Urinary bladder (tissue), 4 donors: ENCODE measurements around the gene APP. TPM values are rescaled to one million over a fixed set of nuclear protein-coding genes. Genes with fewer than 3 reads are reported as not detected.
"Not testable (repeated sequence)": the region's sequence is repeated elsewhere in the genome, so short reads cannot be mapped to it uniquely, and the experiment has no call there.

Experiments used
- DNase-seq: peaks from one replicate; pipeline ENCODE4 v3.0.0-alpha.2; 2015; ENCODE audit errors: extremely low spot score
- H3K27ac ChIP-seq: one replicate; pipeline ENCODE4 v1.5.1; 2013; ENCODE audit warnings: low read depth, mild to moderate bottlenecking, moderate library complexity
- H3K36me3 ChIP-seq: one replicate; pipeline ENCODE4 v1.6.1; 2013; ENCODE audit warnings: mild to moderate bottlenecking, moderate library complexity; ENCODE audit not compliant: insufficient read depth
- H3K4me1 ChIP-seq: one replicate; pipeline ENCODE4 v1.6.1; 2013; ENCODE audit warnings: mild to moderate bottlenecking, moderate library complexity; ENCODE audit not compliant: insufficient read depth
- H3K4me3 ChIP-seq: one replicate; pipeline ENCODE4 v1.5.1; 2013; ENCODE audit warnings: low read depth, low read length
- WGBS: extraction: QIAGEN DNeasy Blood & Tissue Kit; methylation state at CpG from one replicate; pipeline ENCODE4 v1.1.7; 2013; 5-methylcytosine and 5-hydroxymethylcytosine counted together
- polyA plus RNA-seq: library from polyadenylated mRNA; stranded (reverse); fragments of 200-250 nt; gene quantifications from one replicate; pipeline ENCODE4 v1.2.3, GENCODE V29; 2013
- total RNA-seq: library from RNA; depleted of rRNA; stranded (reverse); fragments of >200 nt; gene quantifications from one replicate; pipeline ENCODE4 v1.2.3, GENCODE V29; 2014
- donor health status: healthy with polysubstance abuse.
- donor health status: healthy.

The APP gene
- total and polyA plus RNA-seq, 2 donors = 269 to 469 TPM

DNA sequence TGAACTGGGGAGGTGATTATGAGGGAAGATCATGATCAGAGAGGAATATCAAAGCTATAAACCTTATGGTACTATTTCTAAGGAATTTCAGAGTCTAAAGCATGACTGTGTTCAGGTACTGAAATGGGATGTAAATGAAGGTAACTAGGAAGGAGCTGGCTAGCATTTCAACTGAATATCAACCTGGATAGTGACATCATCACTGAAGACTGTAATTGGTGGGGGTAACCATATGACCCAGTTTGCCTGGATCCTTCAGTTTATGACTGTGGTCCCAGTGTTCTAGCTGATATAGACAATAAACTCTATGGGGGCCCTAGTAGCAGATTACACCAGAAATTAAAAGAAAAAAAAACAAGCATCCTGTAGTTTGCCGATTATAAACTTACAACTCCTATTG is 120.8 kb downstream of the APP start:
- Histone ChIP-seq H3K4me3 (no peak overlapping the region), H3K4me1 (no peaks in the 10 kb centered on the region), H3K27ac (no peak overlapping the region), H3K36me3 (peaks cover 2% of the 10 kb centered on the region)
- WGBS = 99% methylated on average over 1 of the region's 1 CpG
- no peak for DNase-seq

DNA sequence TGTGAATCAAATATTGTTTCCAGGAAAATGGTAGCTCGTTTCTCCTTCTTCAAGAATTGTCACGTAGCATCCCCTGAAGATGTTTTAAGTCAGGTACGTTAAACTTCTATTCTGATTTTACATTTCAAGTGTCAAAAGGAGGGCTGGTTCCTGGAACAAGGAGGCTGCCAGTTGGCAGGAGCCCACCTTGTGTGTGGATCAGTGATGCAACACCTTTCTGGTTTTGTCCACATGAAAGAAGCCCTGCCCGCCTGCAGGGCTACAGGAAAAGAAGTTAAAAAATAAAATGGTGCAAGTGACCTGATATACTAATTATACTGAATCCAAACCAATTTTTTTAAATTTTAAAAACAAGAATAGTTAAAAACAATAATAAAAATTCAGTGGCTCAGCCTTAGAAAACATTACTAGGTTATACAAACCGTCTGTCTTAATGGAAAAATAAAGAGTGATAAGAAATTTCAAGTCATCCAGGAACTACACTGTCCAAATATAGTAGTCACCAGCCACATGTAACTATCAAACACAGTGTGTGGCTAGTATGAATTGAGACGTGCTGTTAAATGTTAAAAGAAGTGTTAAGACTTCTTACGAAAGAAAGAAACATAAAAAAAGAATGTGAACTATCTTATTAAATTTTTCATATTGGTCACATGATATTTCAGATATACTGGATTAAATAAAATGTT is 123.1 kb downstream of the APP start:
- Histone ChIP-seq H3K36me3 (no peaks in the 10 kb centered on the region), H3K4me3 (no peak overlapping the region), H3K4me1 (no peaks in the 10 kb centered on the region), H3K27ac (no peak overlapping the region)
- no peak for DNase-seq
- whole genome bisulfite sequencing = 88% methylated on average over 7 of the region's 7 CpGs

- H3K36me3 ChIP-seq = no peaks in the 10 kb centered on the region
- no peak for DNase-seq
- H3K4me3 ChIP-seq = no peak overlapping the region
- WGBS = 96% methylated on average over 3 of the region's 3 CpGs
- no peaks in the 10 kb centered on the region for H3K4me1 ChIP-seq
- H3K27ac ChIP-seq = no peak overlapping the region
These were observed 126.7 kb downstream of the APP start for GRCh38 chr21:26043891-26044290.

- H3K27ac ChIP-seq = no peak overlapping the region
- 94% methylated on average over 3 of the region's 3 CpGs for WGBS
- no peak for DNase-seq
- no peaks in the 10 kb centered on the region for H3K36me3 ChIP-seq
- H3K4me1 ChIP-seq = no peaks in the 10 kb centered on the region
- no peak overlapping the region for H3K4me3 ChIP-seq
These were observed 128.2 kb downstream of the APP start for GRCh38 chr21:26042181-26042876.

- DNase-seq = no peak
- no peak overlapping the region for H3K4me3 ChIP-seq
- no peak overlapping the region for H3K27ac ChIP-seq
- no peaks in the 10 kb centered on the region for H3K36me3 ChIP-seq
- 51% methylated on average over 3 of the region's 3 CpGs for WGBS
- no peaks in the 10 kb centered on the region for H3K4me1 ChIP-seq
These were observed 129.0 kb downstream of the APP start for GRCh38 chr21:26041431-26042180.

DNA sequence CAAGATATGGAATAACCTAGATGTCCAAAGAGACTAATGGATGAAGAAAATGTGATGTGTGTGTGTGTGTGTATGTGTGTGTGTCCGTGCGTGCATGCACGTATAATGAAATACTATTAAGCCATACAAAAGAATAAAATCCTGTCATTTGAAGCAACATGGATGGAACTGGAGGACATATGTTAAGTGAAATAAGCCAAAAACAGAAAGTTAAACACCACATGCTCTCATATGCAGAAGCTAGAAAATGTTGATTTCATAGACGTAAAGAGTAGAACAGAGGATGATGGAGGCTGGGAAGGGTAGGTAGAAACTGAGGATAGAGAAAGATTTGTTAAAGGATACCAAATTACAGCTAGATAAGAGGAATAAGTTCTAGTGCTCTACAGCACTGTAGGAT is 133.7 kb downstream of the APP start:
- Histone ChIP-seq H3K4me3 (no peak overlapping the region), H3K27ac (no peak overlapping the region), H3K4me1 (peaks cover 1% of the 10 kb centered on the region), H3K36me3 (peaks cover 2% of the 10 kb centered on the region)
- no peak for DNase-seq
- WGBS = 96% methylated on average over 4 of the region's 4 CpGs

GRCh38 chr21:26032263-26032662 is 138.3 kb downstream of the APP start:
- peaks cover 2% of the 10 kb centered on the region for H3K36me3 ChIP-seq
- WGBS = 84% methylated on average over 2 of the region's 2 CpGs
- H3K27ac ChIP-seq = no peak overlapping the region
- no peak overlapping the region for H3K4me3 ChIP-seq
- H3K4me1 ChIP-seq = peaks cover 1% of the 10 kb centered on the region
- DNase-seq = no peak

DNA sequence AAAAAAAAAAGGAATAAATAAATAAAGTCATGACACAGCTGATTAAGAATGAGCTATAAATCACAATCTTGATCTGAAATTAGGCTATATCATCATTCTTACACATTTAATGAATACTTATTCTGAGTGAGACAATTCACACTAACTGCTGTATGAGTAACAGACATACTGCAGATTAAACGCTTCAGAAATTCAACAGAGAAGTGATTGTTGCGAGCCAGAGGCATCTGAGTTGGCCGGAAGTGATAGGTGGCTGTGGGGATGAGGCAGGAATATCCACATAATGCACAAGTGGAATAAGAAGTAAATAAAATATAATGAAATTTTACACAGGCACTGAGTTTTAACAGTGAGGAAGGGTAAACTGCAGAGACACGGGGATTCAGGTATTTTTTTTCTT is 142.4 kb downstream of the APP start:
- Histone ChIP-seq H3K4me3 (no peak overlapping the region), H3K36me3 (peaks cover 2% of the 10 kb centered on the region), H3K4me1 (peaks cover 1% of the 10 kb centered on the region), H3K27ac (no peak overlapping the region)
- no peak for DNase-seq
- 92% methylated on average over 4 of the region's 4 CpGs for WGBS

- peaks cover 2% of the 10 kb centered on the region for H3K36me3 ChIP-seq
- 97% methylated on average over 8 of the region's 8 CpGs for WGBS
- H3K4me1 ChIP-seq = peaks cover 1% of the 10 kb centered on the region
- no peak overlapping the region for H3K27ac ChIP-seq
- no peak overlapping the region for H3K4me3 ChIP-seq
- no peak for DNase-seq
These were observed 142.9 kb downstream of the APP start for GRCh38 chr21:26027696-26028095.

- 31% methylated on average over 9 of the region's 9 CpGs for WGBS
- H3K4me3 ChIP-seq = no peak overlapping the region
- no peak for DNase-seq
- no peak overlapping the region for H3K27ac ChIP-seq
- H3K36me3 ChIP-seq = no peaks in the 10 kb centered on the region
- H3K4me1 ChIP-seq = no peaks in the 10 kb centered on the region
These were observed 144.7 kb downstream of the APP start for GRCh38 chr21:26025536-26026512.

DNA sequence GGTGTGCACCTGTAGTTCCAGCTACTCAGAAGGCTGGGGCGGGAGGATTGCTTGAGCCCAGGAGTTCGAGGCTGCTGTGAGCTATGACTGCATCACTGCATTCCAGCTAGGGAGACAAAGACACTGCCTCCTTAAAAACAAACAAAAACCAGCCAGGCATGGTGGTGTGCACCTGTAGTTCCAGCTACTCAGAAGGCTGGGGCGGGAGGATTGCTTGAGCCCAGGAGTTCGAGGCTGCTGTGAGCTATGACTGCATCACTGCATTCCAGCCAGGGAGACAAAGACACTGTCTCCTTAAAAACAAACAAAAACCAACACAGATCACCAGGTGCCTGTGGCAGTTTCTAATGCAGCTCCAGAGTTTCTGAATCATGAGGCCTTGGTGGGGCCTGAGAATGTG is 147.2 kb downstream of the APP start:
- H3K4me1 ChIP-seq, DNase-seq, H3K36me3 ChIP-seq, H3K4me3 ChIP-seq, H3K27ac ChIP-seq: not testable (repeated sequence)
- WGBS = 91% methylated on average over 4 of the region's 4 CpGs

DNA sequence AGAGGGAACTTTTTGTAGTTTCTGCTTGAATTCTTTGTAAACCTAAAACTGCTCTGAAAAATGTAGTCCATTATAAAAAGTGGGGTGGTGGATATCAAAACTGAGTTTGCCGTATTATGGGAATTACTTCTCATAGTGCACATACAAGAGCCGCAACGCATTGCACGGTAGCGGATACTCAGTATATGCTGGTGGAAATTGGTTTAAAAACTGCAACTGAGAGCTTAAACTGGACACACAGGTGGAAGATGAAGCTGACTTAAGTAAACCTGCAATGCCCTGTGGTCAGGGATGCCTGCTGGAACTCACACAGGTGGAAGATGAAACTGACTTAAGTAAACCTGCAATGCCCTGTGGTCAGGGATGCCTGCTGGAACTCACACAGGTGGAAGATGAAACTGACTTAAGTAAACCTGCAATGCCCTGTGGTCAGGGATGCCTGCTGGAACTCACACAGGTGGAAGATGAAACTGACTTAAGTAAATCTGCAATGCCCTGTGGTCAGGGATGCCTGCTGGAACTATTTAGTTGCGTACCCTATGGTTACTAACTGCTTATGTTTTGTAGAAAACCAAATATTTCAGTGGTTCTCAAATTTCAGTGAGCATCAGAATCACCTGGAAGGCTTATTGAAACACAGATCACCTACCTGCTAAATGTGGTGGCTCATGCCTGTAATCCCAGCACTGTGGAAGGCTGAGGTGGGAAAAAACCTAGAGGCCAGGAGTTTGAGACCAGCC is 147.8 kb downstream of the APP start:
- H3K27ac ChIP-seq, H3K4me1 ChIP-seq, H3K36me3 ChIP-seq, H3K4me3 ChIP-seq, DNase-seq: not testable (repeated sequence)
- WGBS = 96% methylated on average over 6 of the region's 6 CpGs
